ENCODE results near the gene NOTCH2.

NOTCH2 gene

GRCh38 chr1:119874186-119874585, 195.3 kb downstream of the NOTCH2 start:
- no peak for DNase-seq (ENCODE audit: low spot score)

GRCh38 chr1:119873135-119874015, 196.1 kb downstream of the NOTCH2 start:
- no peak for DNase-seq (ENCODE audit: low spot score)

- DNase-seq (ENCODE audit: low spot score): no peak
These were observed 197.6 kb downstream of the NOTCH2 start for GRCh38 chr1:119871881-119872280.

GRCh38 chr1:119870917-119871596, 198.4 kb downstream of the NOTCH2 start:
- DNase-seq (ENCODE audit: low spot score): peak; percentile 83

GRCh38 chr1:119869995-119870394, 199.5 kb downstream of the NOTCH2 start:
- no peak for DNase-seq (ENCODE audit: low spot score)

- DNase-seq (ENCODE audit: low spot score): no peak
These were observed 201.3 kb downstream of the NOTCH2 start for GRCh38 chr1:119868176-119868575.

GRCh38 chr1:119866451-119866850, 203.0 kb downstream of the NOTCH2 start:
- no peak for DNase-seq (ENCODE audit: low spot score)

- DNase-seq (ENCODE audit: low spot score): no peak
These were observed 203.8 kb downstream of the NOTCH2 start for GRCh38 chr1:119865627-119866026.

GRCh38 chr1:119862276-119862675, 207.2 kb downstream of the NOTCH2 start:
- DNase-seq (ENCODE audit: low spot score): no peak

Data from NAMALWA (cell line).